Left cardiac atrium (tissue), 4 donors: ENCODE measurements around the gene SAMD4A. TPM values are rescaled to one million over a fixed set of nuclear protein-coding genes. Genes with fewer than 3 reads are reported as not detected.

Experiments used
- ATAC-seq, 2 donors: fragments of 200-7000 bp; cut with Tn5 transposase; one replicate each; pipeline ENCODE4 v1.9.1; 2020; ENCODE audit warnings: mild to moderate bottlenecking in 2 of 2, moderate library complexity in 2 of 2
- DNase-seq: peaks from one replicate; pipeline ENCODE4 v3.0.0-alpha.2; 2020
- intact Hi-C, 2 donors: fragments of 100-400 bp; cut with DNase I; formaldehyde crosslinking; loops; one replicate each; pipeline versions ENCODE4 v1.14.1 to v1.15.1; 2022 to 2023
- total RNA-seq, 2 donors: library from RNA; stranded (reverse); fragmentation: NEBNext Ultra II Directional; extraction: Animal tissue kit (Norgen Biotek cat#: 25700); gene quantifications; one replicate each; pipeline ENCODE4 v1.2.1, GENCODE V29; 2021
- donor health status: DM: no; HTN: yes; CAD: no.
- donor health status: DM: no; HTN: yes; CAD: no; lungs with severe emphysema.
- donor health status: DM: yes; HTN: yes; CAD: no.
- donor health status: Dilated cardiomyopathy.

SAMD4A gene
- total RNA-seq, 2 donors from 2014 or later: 103 to 118 TPM

DNA sequence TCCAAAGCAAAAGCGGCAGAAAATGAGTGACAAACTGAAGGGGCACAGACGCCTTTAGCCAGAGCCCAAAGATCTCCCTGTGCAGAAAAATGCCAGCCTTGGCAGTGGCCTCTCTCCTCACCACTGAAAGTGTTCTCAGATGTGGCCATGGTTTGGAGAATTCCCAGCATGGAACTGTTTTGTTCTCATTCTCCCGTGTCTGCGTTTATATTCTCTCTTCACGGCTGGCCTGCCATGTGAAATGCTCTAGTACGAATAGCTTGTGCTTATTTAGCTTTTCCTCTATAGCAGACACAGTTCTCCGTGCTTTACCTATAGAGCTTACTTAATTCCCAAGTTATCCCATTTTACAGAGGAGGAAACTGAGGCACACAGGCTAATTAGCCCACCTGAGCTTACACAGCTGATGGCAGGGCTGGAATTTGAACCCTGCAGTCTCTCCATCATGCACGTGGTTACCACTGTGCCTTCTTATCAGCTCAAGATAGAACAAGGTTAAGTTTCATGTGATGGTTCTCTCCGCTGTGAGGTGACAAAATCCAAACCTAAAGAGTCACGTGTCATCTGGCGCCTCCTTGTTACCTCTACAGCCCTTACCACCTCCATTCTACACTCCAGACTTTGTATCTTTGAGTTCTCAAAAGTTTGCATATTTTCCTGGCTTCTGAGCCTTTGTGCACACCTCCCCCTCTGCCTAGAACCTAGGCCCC, 194.1 kb downstream of the SAMD4A start:
- intact Hi-C loops: no loop called here
- no peak for DNase-seq
- no peak for ATAC-seq

DNA sequence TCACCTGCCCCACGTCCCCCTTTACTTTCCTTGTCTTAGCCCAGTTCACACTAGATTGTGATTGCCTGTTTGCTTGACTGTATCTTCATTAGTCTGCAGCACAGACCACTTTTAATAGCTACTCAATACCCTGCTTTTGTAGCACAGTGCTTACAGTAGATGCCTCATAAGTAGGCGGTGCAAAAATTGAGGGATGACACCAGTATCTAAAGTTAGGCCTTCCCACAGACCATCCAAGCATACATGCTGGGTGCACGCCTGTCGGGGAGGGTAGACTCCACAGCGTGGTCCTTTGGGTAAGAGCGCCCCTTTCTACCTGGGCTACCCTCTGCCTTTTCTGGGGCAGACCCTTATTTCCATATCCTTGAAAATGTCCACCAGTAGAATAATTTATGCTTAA, 194.9 kb downstream of the SAMD4A start:
- intact Hi-C loops: no loop called here
- ATAC-seq (peak in 1 of 2 donors; percentile 21), DNase-seq (no peak)

DNA sequence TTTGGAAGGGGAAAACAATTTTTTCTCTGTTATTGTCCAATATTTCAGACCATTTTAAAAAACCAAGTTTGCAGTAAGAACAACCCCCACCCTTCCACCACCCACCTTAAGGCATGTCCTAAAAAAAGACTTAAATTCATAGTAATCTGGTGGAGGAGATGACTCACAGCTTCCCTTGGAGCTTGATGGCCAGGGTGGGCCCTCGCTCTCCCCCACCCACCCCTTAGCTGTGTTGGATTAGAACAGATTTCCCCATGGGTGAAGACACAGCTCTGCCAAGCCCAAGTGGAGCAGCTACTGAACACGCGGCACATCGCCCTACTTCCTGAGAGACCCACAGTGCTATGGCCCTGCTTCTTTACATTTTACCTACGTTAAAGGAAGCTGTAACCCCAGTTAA, 195.4 kb downstream of the SAMD4A start:
- intact Hi-C loops: no loop called here
- ATAC-seq (no peak), DNase-seq (no peak)

DNA sequence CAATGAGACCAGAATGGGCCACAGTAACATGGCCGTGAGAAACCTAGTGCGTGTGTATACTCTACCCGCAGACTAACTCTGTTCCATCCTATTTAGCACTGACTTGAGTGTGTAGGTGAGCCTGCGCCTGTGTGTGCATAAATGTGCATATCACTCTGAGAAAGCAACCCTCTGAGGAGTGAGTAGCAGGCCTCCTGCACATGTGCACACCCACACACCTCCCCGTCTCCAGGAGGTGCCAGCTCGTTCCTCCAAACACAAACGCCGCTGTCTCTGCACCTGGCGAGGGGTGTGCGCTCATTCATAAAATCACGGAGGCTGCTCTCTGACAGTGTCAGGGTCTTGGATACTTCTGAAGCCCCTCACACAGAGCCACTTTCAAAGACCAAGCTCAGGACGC, 196.8 kb downstream of the SAMD4A start:
- DNase-seq (no peak), ATAC-seq (no peak)
- intact Hi-C loops: no loop called here

DNA sequence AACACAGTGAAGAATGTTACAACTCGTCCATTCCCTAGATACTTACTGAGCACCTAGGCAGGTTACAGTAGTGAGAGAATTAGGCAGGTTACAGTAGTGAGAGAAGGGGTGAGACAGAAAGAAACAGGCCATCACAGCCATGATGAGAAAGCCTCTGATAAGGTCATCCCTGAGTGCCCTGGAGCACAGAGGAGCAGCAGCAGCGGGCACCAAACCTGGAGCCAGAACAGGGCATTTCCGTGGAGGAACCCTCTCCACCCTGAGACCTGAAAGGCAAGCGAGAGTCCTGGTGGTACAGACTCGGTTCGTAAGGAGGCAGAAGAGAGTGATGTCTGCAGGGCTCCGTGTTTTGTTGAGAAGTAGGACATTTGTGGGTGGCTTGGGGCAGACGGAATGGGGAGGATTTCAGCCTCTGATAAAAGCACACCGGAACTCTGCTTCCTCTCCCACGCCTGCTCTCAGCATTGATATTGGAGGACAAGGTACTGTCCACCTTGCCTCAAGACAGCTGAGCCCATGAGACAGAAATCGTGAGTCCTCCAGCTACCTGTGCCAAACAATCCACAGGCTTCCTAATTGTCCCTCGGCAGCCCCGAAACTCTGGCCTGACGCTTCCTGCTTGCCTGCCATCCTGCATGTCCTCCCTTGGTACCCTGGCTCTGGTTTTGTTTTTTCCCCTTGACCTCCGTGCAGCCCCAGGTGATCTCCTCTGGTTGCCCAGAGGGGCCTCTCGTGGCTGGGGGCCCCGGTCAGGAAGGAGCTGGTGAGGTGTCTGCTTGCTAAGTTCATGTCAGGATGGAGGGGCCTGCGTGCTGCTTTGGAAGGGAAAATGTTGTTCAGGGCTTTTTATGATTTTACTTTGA, 199.6 kb downstream of the SAMD4A start:
- intact Hi-C loops: no loop called here
- DNase-seq (no peak), ATAC-seq (no peak)

DNA sequence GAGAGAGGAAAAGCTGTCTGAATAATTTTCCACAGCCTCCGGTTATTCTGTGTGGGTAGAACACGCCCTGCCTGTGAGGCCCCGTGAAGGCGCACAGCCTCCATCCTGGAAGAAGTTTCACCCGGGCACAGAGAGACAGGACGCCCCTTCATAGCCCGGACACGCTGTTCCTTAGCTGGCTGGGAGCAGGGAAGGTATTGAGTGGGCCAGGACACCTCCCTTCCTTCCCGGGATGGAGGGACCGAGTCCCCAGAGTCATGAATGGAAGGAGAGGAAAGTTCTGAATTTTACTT, 200.2 kb downstream of the SAMD4A start:
- ATAC-seq (no peak), DNase-seq (no peak)

DNA sequence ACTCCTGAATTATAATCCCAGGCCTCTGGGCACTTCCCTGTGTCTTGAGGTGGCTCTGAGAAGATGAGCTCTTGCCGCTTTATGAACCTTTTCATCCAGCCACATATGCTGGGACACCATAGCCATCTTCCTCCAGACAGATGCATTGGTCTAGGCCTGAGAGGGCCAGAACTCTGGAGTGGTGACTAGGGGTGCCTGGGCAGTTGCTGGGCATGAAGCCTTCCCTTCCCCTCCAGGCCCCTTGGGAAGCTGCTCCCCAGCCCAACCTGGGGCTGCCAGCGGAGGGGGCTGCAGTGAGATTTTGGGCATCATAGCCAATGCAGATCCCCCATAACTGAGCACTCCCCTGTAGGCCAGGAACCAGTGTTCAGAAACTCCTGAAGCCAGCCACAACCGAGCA, 200.5 kb downstream of the SAMD4A start:
- ATAC-seq (no peak), DNase-seq (no peak)
- intact Hi-C loops: no loop called here

More for the DNA sequence above, 200.2 kb downstream of the SAMD4A start:
- intact Hi-C loops: no loop called here

DNA sequence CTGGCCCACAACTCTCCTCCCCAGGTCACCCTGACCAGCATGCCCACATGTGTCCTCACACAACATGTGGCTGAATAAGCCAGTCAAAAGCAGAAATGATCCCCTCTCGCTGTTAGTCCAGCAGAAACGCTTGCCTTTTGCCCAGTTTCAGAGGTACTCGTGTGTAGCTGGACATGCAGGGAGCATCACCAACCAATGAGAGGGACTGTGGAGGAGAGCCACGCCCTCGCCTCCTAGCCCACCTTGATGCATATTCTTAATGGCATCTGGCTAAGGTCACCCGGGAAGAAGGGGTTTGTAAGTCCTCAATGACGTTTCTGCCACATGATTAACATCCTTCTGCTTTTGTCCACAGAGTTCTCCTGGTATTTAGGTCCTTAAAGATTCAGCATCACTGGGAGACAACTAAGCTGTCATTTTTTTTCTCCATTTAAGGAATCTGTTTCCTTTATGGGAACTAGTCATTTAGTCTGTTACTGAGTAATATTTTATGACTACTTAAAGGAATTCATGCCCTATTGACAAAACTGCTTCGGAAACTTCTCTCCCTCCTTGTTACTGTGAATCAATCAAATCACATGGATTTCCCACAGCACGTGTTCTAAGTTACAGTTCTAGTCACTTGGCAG, 201.7 kb downstream of the SAMD4A start:
- no peak for DNase-seq
- ATAC-seq: no peak
- intact Hi-C loops: no loop called here

DNA sequence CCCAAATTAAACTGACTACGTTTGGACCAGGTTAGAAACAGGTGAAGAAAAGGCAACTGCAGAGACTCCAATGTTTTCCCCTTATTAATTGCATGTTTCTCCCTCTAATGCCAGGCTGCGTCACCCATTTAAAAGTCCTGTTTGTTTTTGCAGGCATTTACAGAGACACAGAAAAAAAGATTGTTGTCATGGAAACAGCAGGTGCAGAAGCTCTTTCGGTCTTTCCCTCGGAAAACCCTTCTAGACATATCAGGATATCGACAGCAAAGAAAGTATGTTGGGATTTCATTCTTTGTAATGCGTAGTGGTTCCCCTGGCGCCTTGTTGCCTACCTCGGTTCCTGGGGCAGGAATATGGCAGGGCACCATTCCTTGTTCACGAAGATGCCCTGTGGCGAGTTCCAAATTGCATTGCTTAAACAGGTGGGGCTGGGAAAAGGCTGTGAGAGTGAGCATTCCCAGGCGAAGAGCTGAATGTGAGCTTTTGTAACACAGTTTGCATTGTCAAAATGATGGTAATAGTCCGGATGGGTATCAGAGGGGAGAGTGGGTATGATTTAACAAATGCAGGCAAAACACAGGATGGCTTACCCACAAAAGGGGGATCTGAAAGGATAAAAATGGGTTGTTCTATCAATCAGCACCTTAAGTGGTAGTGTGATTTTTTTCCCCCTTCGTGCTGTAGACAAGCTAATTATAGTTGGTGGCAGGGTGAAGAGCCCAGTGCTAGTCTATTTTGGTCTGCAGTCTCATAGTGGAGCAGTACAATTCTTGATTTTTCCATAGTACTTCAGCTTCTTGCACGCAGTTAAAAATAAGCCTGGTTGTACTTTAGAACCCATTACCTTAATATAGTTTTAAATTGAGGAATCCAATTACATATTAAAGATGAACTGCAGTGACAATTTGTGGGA, 203.3 kb downstream of the SAMD4A start:
- intact Hi-C loops: loop anchor here (5.0 kb wide), 2 partner anchors 73 to 203 kb away; partner anchors contain the start of gene SAMD4A (in 1 of the 2)
- ATAC-seq (peak in 1 of 2 donors; percentile 31), DNase-seq (no peak)

DNA sequence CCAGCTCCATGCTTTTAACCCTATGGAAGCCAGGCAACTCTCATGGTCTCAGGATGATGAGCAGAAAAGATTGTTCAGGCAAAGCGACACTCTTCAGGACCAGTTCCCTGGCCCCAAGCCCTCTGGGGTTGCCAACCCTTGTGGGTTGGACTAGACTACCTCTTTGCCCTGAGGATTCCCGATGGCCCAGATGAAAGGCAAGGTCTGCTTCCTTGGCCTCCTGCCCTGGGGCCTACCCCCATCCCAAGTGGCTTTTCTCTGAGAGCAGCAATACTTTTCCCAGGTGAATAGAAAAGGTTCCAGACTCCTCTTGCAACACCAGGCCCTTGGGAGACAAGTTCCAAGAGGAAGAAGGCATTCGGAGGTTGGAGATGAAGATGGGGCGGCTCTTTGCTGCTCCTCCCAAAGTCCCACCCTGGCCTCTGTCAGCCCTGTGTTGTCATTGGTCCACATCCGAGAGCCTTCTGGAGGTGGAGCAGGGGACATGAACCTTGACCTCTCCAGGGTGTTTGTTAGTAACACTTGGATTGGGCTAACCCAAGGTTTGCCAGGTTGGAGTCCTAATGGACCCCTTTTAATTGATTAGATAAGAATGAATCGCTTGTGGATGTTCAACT, 204.6 kb downstream of the SAMD4A start:
- no peak for ATAC-seq
- intact Hi-C loops: loop anchor here (5.0 kb wide), 2 partner anchors 74 to 204 kb away; partner anchors contain the start of gene SAMD4A (in 1 of the 2)
- no peak for DNase-seq

DNA sequence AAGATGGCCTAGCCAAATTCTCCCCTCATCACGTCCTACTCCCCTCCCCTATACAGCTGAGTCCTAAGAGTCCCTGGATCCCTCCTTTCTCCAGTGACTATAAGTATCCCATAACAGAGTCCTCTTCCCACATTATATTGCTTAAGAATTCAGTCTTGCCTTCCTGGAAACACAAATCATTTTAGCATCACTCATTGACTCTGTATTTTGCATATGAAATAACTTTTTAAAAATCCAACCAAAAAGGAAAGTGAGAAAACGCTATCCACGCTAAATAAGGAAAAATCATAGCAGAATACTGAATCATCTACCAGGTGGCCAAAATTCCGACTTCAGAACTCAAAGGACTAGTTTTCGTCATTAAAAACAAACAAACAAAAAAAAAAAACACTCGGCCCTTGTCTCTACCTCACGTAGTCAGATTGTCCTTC, 205.5 kb downstream of the SAMD4A start:
- ATAC-seq: no peak
- intact Hi-C loops: loop anchor here (5.0 kb wide), 2 partner anchors 75 to 205 kb away; partner anchors contain the start of gene SAMD4A (in 1 of the 2)
- no peak for DNase-seq

DNA sequence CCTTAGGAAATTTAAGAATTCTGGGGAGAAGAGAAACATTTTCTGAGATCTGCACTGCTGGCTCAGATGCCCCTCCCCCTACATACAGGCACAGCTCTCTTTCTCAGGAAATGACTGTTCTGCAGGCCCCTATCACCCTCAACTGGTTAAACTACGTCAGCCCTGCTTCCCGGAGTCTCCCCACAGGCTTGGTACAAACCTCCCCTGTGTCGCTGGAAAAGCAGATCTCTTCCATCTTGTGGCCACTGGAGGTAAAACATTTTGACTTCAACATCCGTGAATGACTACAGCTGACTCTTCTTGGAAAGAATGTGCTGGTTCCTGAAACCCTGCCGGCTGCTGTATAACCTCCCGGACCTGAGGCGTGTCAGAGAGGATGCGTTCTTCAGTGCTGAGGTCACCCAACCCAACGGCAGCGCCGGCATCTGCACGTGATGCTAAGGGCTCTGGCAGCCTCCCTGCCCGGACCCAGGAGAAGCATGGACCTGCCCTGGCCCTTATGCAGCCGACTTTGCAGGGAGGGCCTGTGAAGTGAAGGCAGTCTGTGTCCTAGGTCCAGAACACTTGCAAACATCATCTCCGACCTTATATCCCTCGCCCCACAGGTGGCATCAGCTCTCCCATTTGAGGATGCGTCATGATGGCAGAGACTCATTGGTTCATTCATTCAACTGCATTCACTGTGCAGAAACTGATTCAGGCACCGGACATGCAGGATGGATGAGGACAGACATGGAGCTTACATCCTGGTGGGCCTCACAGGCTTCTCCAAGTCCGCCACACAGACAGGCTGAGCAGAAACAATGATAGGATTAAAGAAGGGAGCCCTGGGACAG, 206.5 kb downstream of the SAMD4A start:
- DNase-seq (peak; percentile 92), ATAC-seq (peak; percentile 84 to 91)
- intact Hi-C loops: loop anchor here (1.0 to 5.0 kb wide), 3 partner anchors 76 to 206 kb away; partner anchors contain the start of gene SAMD4A (in 1 of the 2)

DNA sequence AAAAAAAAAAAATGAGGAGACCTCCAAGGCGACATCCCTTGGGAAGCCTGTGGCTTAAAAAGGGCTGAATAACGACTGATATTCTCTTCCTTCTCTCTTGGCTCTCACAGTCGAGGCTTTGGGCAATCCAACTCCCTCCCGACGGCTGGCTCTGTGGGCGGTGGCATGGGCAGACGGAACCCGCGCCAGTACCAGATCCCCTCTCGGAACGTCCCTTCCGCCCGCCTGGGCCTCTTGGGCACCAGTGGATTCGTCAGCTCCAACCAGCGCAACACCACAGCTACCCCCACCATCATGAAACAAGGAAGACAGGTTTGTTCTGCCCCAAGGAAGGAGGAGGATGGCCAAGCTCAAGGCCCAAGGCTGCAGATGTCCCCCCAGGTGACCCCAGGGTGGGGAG, 207.9 kb downstream of the SAMD4A start:
- DNase-seq (no peak), ATAC-seq (no peak)
- intact Hi-C loops: loop anchor here (5.0 kb wide), 2 partner anchors 78 to 208 kb away; partner anchors contain the start of gene SAMD4A (in 1 of the 2)

DNA sequence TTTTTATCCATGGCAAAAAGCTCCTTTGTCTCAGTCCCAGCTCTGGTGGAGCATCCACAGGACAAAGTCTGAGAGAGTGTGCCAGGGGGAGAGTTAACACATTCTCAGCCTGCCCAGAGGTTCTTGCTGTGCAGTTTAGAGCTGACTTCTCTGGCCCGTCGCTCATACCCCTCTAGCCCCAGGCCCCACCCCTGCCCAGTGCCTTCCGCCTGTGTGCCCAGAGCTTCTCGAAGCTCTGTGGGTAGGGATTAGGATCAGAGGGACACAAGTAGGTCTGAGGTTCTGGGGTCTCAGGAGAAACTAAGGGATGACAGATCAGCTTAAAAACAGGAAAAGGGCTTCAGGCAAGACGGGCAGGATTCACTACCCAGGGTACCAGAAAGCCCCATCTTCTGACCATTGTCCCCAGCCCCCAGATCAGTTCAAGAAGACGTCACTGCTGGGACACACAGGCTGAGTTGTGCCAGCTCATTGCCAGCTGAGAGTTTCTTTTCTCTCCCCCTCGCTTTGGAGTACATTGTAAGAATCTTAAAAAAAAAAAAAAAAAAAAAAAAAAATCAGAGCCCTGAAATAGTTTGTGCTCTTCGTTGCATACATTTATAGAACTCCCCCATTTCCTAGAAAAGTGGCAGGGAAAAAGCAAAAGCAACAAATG, 208.7 kb downstream of the SAMD4A start:
- intact Hi-C loops: no loop called here

DNA sequence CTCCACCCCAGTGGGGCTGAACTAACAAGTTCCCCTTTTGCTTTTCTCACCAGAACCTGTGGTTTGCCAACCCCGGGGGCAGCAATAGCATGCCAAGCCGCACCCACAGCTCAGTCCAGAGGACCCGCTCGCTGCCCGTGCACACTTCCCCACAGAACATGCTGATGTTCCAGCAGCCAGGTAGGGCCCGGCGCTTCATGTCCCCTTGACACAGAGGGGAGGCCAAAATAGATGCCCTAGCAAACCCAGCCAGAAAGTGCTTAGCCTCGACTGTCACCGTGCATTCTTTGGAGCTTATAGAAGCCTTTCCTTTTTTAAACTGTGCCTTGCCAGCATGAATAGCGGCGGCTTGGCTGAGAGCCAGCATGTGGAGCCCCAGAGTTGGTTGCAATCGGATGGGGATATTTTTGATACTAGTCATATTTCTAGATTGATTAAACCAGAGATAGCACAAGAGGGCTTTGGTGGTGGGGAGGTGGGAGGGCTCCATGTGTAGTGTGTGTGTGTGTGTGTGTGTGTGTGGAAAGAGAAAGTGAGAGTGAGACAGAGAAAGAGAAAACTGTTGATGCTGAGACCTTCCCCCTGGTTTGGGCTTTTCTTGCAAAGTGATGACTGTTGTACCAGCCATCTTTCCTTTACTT, 209.6 kb downstream of the SAMD4A start:
- peak; percentile 44 for DNase-seq
- intact Hi-C loops: no loop called here
- peak; percentile 8 to 13 for ATAC-seq

More for the DNA sequence above, 208.7 kb downstream of the SAMD4A start:
- DNase-seq (no peak), ATAC-seq (no peak)

DNA sequence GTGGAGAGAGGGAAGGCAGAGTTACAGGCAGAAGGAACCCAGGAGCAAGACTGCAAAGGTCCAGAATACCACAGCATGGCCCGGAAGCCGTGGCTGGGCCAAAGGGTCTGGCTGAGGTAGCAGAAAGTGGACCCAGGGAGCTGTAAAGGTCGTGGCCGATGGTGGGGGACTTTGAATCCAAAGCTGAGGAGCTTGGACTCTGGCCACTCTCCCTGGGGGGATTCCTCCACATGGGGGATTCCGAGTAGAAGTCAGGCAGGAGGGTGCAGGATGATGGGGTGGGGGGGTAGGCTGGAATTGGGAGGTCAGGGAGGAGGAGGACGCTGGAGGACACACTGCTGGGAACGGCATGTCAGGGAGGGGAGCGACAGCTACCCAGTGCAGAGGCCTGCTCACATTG, 210.5 kb downstream of the SAMD4A start:
- DNase-seq (no peak), ATAC-seq (no peak)
- intact Hi-C loops: no loop called here
